Mesothelial cell of epicardium (in vitro differentiated cells): Measurements from ENCODE around the gene TSHZ1. TPM values are rescaled to one million over a fixed set of nuclear protein-coding genes. Genes with fewer than 3 reads are reported as not detected.

ENCODE experiments used
- DNase-seq, 2 experiments: peaks; one replicate each; pipeline ENCODE4 v3.0.0; 2021; ENCODE audit warnings: low spot score in 2 of 2; ENCODE audit not compliant: unreplicated experiment in 2 of 2
- H3K27ac Mint-ChIP-seq: 2 replicates; pipeline ENCODE4 v1.8.0; 2021; ENCODE audit warnings: mixed read lengths
- H3K27me3 Mint-ChIP-seq: 2 replicates; pipeline ENCODE4 v1.8.0; 2021; ENCODE audit warnings: low read depth, mixed read lengths
- H3K36me3 Mint-ChIP-seq: 2 replicates; pipeline ENCODE4 v1.8.0; 2021; ENCODE audit warnings: mixed read lengths
- H3K4me1 Mint-ChIP-seq: 2 replicates; pipeline ENCODE4 v1.8.0; 2021; ENCODE audit warnings: mixed read lengths
- H3K4me3 Mint-ChIP-seq: 2 replicates; pipeline ENCODE4 v1.8.0; 2021; ENCODE audit warnings: mild to moderate bottlenecking, moderate library complexity, mixed read lengths
- H3K9me3 Mint-ChIP-seq: 2 replicates; pipeline ENCODE4 v1.8.0; 2021; ENCODE audit warnings: mixed read lengths
- total RNA-seq: library from RNA; stranded (reverse); gene quantifications from 3 replicates; pipeline ENCODE4 v1.2.1, GENCODE V29; 2021
- TF ChIP-seq, protein P1 (sequence below): fragments of 200-600 bp; sonication (generic); IDR thresholded peaks from one replicate; pipeline ENCODE4 v1.5.0; 2021; ENCODE audit warnings: antibody characterized with exemption; ENCODE audit not compliant: unreplicated experiment

TSHZ1 gene
- total RNA-seq, 1 donor from 2014 or later = 48.6 TPM

DNA sequence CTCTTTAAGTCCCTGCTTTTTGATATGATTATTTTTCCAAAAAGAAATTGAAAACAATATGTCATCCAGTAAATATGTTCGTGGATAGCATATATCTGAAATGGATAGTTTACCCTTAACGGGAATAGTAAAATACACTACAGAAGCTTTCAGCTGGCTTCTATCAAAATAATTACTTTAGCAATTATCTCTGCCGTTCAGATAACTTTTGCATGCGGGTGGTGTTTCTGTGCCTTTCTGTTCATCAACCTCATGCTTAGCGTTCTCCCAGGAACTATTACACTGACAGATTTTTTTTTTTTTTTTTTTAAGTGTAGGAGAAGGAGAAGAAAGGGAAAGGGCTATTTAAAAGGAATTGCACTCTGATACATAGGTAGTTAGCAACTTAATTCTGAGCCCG, 53.6 kb downstream of the TSHZ1 start:
- H3K36me3 Mint-ChIP-seq = peaks cover 9% of the 10 kb centered on the region
- no peaks in the 10 kb centered on the region for H3K9me3 Mint-ChIP-seq
- peak overlapping the region; percentile 24 for H3K4me3 Mint-ChIP-seq
- H3K27me3 Mint-ChIP-seq = no peaks in the 10 kb centered on the region
- H3K27ac Mint-ChIP-seq = peak overlapping the region; percentile 91
- H3K4me1 Mint-ChIP-seq = peaks cover 60% of the 10 kb centered on the region
- TF ChIP-seq, protein P1, sequence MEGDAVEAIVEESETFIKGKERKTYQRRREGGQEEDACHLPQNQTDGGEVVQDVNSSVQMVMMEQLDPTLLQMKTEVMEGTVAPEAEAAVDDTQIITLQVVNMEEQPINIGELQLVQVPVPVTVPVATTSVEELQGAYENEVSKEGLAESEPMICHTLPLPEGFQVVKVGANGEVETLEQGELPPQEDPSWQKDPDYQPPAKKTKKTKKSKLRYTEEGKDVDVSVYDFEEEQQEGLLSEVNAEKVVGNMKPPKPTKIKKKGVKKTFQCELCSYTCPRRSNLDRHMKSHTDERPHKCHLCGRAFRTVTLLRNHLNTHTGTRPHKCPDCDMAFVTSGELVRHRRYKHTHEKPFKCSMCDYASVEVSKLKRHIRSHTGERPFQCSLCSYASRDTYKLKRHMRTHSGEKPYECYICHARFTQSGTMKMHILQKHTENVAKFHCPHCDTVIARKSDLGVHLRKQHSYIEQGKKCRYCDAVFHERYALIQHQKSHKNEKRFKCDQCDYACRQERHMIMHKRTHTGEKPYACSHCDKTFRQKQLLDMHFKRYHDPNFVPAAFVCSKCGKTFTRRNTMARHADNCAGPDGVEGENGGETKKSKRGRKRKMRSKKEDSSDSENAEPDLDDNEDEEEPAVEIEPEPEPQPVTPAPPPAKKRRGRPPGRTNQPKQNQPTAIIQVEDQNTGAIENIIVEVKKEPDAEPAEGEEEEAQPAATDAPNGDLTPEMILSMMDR = no peak
- DNase-seq = no peak

DNA sequence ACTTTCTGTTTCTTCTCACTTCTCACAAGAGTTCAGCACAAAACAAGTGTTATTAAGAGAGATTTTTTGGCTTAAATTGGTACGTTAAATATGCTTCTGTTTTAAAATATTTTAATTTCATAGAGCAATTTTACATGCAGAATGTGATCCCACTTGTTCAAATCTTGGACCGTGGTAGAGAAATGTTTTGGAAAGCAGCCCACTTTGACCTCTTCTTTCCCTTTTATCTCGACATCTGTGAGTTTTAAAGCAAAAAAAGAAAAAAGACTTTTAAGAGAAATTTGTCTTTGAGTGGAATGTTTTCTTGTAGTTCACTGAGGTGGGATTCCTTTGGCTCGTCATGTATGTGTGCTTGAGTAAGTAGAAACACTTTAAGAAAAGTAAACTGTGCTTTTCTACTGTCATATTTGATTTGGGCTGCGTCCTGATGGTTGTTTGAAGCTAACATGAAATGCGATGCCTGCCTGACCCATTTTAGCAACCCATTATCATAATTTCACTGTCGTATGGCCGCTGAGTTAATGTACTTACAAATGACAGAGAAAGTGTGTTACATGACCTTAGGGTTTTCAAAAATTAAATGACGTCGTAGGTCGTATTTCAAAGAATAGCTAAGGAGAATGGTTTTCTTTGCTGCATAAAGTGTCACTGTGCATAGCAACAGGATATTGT, 54.5 kb downstream of the TSHZ1 start:
- peaks cover 65% of the 10 kb centered on the region for H3K4me1 Mint-ChIP-seq
- no peaks in the 10 kb centered on the region for H3K9me3 Mint-ChIP-seq
- peaks cover 9% of the 10 kb centered on the region for H3K36me3 Mint-ChIP-seq
- no peaks in the 10 kb centered on the region for H3K27me3 Mint-ChIP-seq
- peak overlapping the region; percentile 16 for H3K4me3 Mint-ChIP-seq
- DNase-seq = no peak
- TF ChIP-seq, protein P1 = no peak
- peak overlapping the region; percentile 91 for H3K27ac Mint-ChIP-seq

DNA sequence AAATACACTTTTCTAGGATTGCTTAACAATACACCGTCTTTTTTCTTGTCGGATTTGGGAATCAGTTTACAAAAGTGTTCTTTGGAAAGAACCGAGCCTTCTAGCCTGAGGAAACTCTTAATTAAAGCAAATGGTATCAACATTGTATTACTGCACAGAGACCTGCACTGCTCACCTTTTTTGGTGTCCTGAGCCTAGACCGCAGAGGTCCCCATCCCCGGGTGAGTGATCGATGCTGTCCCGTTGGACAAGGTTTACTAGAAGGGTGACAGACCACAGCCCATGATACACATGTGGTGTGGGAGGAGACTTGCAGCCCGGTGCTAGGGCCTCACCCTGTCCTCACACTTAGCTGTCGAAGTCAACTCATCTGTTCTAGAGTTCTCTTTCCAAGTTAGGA, 55.3 kb downstream of the TSHZ1 start:
- Mint-ChIP-seq H3K4me3 (no peak overlapping the region), H3K27me3 (no peaks in the 10 kb centered on the region), H3K4me1 (peaks cover 65% of the 10 kb centered on the region), H3K9me3 (no peaks in the 10 kb centered on the region), H3K36me3 (peaks cover 7% of the 10 kb centered on the region), H3K27ac (peak overlapping the region; percentile 91)
- TF ChIP-seq, protein P1 = no peak
- no peak for DNase-seq

DNA sequence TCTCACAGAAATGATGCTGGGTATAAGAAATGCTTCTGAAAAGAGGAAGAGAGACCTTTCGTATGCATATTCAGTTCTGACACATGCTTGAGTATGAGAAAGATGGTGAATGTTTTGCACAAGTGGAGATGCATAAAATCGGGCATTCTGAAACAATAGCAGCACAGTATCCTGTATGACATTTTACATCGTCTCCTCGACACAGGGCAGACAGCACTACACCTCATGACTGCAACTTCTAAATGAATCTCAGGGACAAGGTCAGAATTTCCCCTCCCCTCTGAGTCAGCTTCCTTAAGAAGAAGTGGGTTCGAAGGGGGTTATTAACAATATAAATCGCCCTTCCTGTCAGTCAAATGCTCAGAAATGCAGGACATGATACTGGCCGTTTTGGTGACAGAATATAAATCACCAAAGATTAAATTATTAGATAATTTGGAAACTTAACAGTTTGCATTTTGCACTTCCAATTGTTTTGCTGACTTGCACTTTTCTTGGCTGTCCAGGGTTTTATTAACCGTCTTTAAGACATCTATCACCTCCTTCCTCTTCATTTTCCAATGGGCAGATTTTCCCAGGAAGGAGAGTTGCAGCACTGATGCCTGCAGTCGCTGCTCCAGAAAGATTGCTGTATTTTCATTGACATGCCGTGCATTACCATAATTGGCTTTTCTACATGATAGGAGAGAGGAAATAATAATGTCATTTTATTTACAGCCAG, 57.2 kb downstream of the TSHZ1 start:
- TF ChIP-seq, protein P1 = no peak
- no peaks in the 10 kb centered on the region for H3K27me3 Mint-ChIP-seq
- H3K36me3 Mint-ChIP-seq = no peaks in the 10 kb centered on the region
- H3K4me3 Mint-ChIP-seq = no peak overlapping the region
- no peak overlapping the region for H3K27ac Mint-ChIP-seq
- peaks cover 62% of the 10 kb centered on the region for H3K4me1 Mint-ChIP-seq
- no peak for DNase-seq
- H3K9me3 Mint-ChIP-seq = no peaks in the 10 kb centered on the region

DNA sequence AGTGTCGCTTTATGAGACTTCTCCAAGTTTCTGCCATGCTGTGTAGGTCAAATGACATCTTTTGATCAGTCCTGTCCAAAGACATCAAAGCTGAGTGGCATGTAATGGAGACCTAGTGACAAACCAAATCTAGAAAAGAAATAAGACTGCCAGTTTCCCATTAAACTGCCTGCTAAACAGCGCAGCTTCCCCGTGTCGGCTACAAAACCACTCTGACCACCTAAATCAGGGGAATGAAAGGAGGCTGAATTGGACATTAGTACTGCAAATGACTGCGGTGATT, 57.7 kb downstream of the TSHZ1 start:
- Mint-ChIP-seq H3K4me3 (no peak overlapping the region), H3K27me3 (no peaks in the 10 kb centered on the region), H3K27ac (no peak overlapping the region), H3K9me3 (no peaks in the 10 kb centered on the region), H3K36me3 (no peaks in the 10 kb centered on the region), H3K4me1 (peaks cover 61% of the 10 kb centered on the region)
- TF ChIP-seq, protein P1 = no peak
- no peak for DNase-seq
